Right kidney (tissue), 9 donors: ENCODE measurements around the gene HLA-E.

ENCODE experiments used
- DNase-seq: peaks from one replicate; pipeline ENCODE4 v3.0.0-alpha.2; 2016
- long read RNA-seq, 8 donors: transcript quantifications; one replicate each; lab custom pipeline, GENCODE V29; 2026

HLA-E gene
- long read RNA-seq, donor 1, transcript HLA-E-201 (8 exons, 2,601 nt): major isoform, 22 of 63 reads
- long read RNA-seq, donor 1, partial matches to known transcripts: 39 of 63 reads
- long read RNA-seq, donor 1, other reads (novel, unspliced or antisense): 0 of 63 reads
- long read RNA-seq, donor 2, transcript HLA-E-201 (8 exons, 2,601 nt): major isoform, 10 of 17 reads
- long read RNA-seq, donor 2, partial matches to known transcripts: 7 of 17 reads
- long read RNA-seq, donor 2, other reads (novel, unspliced or antisense): 0 of 17 reads
- long read RNA-seq, donor 3, transcript HLA-E-201 (8 exons, 2,601 nt): major isoform, 11 of 18 reads
- long read RNA-seq, donor 3, partial matches to known transcripts: 6 of 18 reads
- long read RNA-seq, donor 3, other reads (novel, unspliced or antisense): 0 of 18 reads
- long read RNA-seq, donor 4, transcript HLA-E-201 (8 exons, 2,601 nt): major isoform, 15 of 33 reads
- long read RNA-seq, donor 4, partial matches to known transcripts: 15 of 33 reads
- long read RNA-seq, donor 4, other reads (novel, unspliced or antisense): 0 of 33 reads
- long read RNA-seq, donor 5, transcript HLA-E-201 (8 exons, 2,601 nt): major isoform, 21 of 27 reads
- long read RNA-seq, donor 5, partial matches to known transcripts: 5 of 27 reads
- long read RNA-seq, donor 5, other reads (novel, unspliced or antisense): 0 of 27 reads
- long read RNA-seq, donor 6, transcript HLA-E-201 (8 exons, 2,601 nt): major isoform, 21 of 33 reads
- long read RNA-seq, donor 6, partial matches to known transcripts: 6 of 33 reads
- long read RNA-seq, donor 6, other reads (novel, unspliced or antisense): 5 of 33 reads
- long read RNA-seq, donor 7, transcript HLA-E-201 (8 exons, 2,601 nt): major isoform, 26 of 45 reads
- long read RNA-seq, donor 7, partial matches to known transcripts: 13 of 45 reads
- long read RNA-seq, donor 7, other reads (novel, unspliced or antisense): 6 of 45 reads
- long read RNA-seq, donor 8, transcript HLA-E-201 (8 exons, 2,601 nt): major isoform, 27 of 38 reads
- long read RNA-seq, donor 8, partial matches to known transcripts: 6 of 38 reads
- long read RNA-seq, donor 8, other reads (novel, unspliced or antisense): 5 of 38 reads

DNA sequence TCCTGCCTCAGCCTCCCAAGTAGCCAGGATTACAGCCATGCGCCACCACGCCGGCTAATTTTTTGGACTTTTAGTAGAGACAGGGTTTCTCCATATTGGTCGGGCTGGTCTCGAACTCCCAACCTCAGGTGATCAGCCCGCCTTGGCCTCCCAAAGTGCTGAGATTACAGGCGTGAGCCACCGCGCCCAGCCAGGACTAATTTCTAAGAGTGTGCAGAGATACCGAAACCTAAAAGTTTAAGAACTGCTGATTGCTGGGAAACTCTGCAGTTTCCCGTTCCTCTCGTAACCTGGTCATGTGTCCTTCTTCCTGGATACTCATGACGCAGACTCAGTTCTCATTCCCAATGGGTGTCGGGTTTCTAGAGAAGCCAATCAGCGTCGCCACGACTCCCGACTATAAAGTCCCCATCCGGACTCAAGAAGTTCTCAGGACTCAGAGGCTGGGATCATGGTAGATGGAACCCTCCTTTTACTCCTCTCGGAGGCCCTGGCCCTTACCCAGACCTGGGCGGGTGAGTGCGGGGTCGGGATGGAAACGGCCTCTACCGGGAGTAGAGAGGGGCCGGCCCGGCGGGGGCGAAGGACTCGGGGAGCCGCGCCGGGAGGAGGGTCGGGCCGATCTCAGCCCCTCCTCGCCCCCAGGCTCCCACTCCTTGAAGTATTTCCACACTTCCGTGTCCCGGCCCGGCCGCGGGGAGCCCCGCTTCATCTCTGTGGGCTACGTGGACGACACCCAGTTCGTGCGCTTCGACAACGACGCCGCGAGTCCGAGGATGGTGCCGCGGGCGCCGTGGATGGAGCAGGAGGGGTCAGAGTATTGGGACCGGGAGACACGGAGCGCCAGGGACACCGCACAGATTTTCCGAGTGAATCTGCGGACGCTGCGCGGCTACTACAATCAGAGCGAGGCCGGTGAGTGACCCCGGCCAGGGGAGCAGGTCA is at the start of gene HLA-E:
HLA-E (plus strand) TSS at position 429 of the 945 bp plus-strand sequence; CDS start at position 452, 23 bp downstream.
- DNase-seq: peak; percentile 91

DNA sequence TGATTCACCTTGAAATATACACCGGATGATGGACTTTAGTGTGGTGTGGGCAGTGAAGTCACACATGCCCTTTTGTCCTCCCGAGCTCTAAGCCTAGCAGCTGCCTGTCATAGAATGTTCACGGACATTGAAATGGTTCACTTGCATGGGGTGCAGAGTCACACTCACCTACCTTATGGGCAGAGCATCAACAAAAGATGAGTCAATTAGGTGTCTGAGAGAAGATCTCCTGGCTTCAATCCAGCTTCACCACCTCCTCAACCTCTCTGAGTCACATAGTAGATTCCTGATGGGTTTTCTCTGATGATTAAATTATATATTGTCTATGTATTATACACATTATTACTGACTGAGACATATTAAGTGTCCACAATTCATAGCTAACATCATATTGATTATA is 48.1 kb upstream of the HLA-E start:
- no peak for DNase-seq

DNA sequence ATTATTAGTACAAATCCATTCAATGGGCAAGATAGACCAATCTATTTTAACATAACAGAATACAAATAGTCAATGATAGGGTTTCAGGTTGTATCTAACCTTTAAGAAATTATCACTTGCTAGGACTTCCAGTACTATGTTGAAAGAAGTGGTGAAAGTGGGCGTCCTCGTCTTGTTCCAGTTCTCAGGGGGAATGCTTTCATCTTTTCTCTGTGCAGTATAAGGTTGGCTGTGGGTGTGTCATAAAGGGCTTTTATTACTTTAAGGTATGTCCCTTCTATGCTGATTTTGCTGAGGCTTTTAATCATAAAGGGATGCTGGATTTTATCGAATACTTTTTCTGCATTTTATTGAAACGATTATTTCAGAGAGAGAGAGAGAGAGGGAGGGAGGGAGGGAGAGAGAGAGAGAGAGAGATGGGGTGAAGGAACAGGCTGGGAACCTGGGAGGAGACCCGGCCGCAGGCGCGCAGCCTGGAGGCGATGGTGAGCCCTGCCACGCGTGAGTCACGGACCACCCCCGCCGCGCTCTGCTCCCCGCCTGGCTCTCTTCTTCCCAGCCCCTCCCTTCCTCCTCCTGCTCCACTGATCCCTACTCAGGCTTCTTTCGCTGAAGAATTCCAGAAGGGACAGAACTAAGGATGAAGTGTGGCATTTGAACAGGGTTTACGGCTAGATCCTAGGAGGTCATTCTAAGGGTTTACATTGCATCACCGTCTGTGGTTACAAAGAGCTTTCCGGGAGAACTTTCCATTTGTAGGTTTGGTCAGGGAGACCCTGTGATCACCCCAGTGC is 45.5 kb upstream of the HLA-E start:
- no peak for DNase-seq

DNA sequence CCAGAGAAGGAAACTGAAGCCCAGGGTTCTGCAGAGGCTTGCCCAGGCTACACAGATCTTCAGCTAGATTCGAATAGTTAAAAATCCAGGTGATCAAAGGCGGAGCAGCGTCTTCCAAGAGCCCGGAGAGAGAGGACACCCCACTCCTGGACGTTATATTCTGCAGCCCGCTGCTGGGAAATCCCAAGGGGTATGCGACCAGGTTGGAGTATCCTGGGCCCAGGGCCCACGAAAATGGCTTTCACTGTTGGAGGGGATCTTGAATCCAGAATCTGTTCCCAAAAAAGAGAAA is 44.9 kb upstream of the HLA-E start:
- no peak for DNase-seq

DNA sequence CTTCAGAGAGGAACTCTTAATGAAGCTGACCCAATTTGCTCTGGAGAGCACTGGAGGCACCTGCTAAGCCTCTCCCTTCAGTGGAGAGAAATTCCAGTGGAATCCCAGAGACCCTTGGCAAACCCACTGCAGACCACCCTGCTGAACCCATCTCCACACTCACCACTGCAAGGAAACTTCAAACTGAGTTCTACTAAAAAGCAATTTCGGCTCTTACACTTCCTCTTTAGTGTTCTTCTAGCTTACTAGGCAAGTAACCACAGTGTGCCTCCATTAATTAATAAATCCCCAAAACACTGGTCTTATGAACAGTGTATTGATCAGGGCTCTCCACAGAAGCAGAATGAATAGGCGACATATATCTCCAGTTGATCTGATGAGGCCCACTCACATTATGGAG is 43.0 kb upstream of the HLA-E start:
- DNase-seq: no peak

- no peak for DNase-seq
Measured at GRCh38 chr6:30447237-30447636, 42.1 kb upstream of the HLA-E start.

- DNase-seq: no peak
Measured at GRCh38 chr6:30450548-30450908, 38.8 kb upstream of the HLA-E start.

DNA sequence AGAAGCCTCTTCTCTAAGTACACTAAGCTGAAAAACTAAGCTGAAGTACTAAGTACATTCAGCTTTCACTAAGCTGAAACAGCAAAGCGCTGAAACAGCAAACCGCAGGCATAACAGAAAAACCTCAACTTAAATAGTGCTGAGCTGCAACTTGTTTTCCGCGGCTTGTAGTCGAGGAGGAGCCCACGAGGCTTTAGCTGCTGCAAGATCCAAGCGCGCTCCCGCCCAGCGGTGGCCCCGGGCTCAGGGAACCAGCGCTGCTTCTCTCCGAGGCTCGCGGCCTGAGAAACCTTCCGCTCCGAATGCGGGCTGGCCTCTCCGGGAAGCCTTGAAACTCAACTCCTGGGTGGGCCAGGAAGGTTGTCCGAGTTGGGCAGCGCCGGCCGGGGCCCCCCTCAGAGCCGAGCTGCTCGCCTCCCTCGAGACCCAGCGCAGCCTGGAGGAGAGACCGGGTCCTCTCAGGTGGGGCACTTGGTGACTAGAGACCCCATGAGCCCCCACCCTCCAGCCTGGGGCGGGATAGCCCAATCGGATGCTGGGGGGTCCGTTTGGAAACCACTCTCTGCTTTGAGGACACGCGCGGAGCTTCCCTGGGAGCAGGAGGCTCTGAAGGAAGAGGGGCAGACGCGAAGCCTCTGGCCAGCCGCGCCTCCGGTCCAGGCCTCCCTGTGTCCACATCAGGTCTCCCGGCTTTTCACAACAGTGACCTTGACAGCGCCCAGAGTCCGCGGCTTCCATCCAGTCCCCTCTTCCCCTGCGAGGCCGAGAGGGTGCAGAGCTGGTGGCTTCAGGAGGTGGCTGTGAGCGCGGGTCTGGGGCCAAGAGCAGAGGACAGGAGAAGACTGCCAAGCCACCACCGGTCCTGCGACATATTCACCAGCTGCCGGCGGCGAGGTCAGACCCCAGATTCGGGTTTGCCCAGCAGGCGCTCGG is 38.1 kb upstream of the HLA-E start:
- DNase-seq: peak; percentile 50

DNA sequence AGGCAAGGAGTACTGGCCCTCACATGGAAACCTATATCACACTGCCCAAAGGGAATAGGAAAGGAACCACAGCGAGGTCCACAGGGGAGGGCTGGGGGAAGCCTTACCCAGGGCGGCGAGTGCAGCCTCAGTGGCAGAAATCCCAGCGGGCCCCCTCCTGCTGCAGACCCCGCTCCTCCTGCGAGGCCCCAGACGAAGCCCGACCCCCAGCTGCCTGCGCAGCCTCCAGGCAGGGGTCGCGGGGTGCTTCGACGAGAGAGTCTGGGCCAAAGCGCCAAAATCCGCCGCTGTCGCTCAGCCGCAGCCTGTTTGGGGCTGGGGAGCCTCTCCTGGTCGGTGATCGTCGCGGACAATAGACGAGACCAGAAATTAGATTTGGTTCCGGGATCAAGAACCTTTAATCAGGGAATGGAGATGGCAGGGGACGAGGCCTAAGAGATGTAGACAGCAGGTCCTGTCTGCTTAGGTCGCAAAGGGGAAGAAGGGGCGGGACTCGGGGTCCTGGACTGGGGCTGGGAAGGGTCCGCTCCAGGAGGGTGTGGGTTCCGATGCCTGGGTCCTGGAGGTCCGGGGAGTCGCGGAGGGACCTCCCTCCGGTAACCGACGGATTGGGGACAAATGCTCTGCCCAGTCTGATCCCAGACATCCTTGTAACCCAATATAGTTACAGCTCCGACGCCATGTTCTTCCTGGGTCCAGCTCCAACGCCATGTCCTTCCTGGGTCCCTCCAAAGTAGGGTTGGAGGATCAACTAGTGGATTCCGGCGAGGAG is 36.4 kb upstream of the HLA-E start:
- DNase-seq: no peak

- DNase-seq: peak; percentile 61
Measured at GRCh38 chr6:30453508-30454116, 35.7 kb upstream of the HLA-E start.

DNA sequence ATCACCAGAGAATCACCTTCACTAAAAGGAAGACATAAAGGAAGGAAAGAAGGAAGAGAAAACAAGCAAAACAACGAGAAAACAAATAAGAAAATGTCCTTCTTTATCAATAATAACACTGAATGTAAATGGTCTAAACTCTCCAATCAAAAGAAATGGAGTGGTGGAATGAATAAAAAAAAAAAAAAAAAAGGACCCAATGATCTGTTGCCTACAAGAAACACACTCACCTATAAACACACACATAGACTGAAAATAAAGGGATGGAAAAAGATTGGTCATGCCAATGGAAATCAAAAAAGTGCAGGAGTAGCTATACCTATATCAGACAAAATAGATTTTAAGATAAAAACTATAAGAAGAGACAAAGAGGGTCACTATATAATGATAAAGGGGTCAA is 30.2 kb upstream of the HLA-E start:
- no peak for DNase-seq

- DNase-seq: no peak
Measured at GRCh38 chr6:30461055-30461454, 28.3 kb upstream of the HLA-E start.

- DNase-seq: no peak
Measured at GRCh38 chr6:30462482-30462881, 26.8 kb upstream of the HLA-E start.

GRCh38 chr6:30463242-30463641 is 26.1 kb upstream of the HLA-E start:
- no peak for DNase-seq

DNA sequence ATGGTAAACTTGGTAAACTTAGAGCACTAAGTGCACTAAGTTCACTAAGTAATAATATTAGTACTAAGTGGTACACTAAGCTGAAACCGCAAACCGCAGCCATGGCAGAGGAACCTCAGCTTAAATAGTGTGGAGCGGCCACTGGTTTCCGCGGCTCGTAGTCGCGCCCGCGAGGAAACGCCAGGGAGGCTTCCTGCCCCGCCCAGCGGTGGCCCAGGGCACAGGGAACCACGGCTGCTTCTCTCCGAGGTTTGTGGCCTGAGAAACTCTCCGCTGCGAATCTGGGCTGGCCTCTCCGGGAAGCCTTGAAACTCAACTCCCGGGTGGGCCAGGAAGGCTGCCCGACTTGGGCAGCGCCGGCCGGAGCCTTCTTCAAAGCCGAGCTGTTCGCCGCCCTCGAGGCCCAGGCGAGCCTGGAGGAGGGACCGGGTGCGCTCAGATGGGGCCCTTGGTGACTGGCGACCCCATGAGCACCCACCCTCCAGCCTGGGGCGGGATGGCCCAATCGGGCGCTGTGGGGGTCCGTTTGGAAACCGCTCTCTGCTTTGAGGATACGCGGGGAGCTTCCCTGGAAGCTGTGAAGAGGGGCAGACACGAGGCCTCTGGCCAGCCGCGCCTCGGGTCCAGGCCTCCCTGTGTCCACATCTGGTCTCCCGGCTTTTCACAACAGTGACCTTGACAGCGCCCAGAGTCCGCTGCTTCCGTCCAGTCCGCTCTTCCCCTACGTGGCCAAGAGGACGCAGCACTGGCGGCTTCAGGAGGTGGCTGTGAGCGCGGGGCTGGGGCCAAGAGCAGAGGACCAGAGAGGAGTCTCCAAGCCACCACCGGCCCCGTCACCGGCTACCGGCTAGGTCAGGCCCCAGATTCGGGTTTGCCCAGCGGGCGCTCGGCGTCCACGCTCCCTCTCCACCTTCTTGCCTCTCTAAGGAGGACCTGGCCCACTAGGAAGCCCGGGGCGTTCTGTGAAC is 25.4 kb upstream of the HLA-E start:
- DNase-seq: peak; percentile 43

- DNase-seq: no peak
Measured at GRCh38 chr6:30465595-30466306, 23.6 kb upstream of the HLA-E start.

DNA sequence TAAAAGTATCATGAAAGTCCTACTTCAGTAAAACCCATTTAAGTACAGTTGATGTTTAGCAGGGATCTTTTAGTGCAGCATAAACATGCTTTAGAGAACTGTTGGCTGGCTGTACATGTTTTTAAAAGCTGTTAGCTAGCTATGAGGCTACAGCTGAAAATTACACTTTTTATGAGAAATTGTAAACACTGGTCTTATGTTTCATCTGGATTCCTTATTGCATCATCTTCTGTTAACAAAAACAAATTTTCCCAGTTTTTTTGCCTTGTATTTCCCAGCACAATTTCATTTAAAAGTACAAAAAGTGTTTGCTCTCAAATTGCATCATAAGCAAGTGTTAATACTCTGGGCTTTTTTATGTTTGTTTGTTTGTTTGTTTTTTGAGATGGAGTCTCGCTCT is 18.3 kb upstream of the HLA-E start:
- no peak for DNase-seq
